GM23338 (cell line): Measurements from ENCODE around the gene OR10X1. TPM values are rescaled to one million over a fixed set of nuclear protein-coding genes. Genes with fewer than 3 reads are reported as not detected.

Experiments used
- ATAC-seq: fragments of 200-7000 bp; cut with Tn5 transposase; 3 replicates; pipeline ENCODE4 v1.9.1; 2020
- DNase-seq: peaks from one replicate; pipeline ENCODE4 v3.0.0-alpha.2; 2015; ENCODE audit warnings: low spot score
- H2AFZ ChIP-seq: fragments of 200-600 bp; sonication (generic); 2 replicates; pipeline ENCODE4 v1.8.0; 2016; ENCODE audit warnings: antibody characterized with exemption, mild to moderate bottlenecking, moderate library complexity
- H3F3A ChIP-seq: fragments of 200-600 bp; sonication (generic); replicated peaks from 2 replicates; pipeline ENCODE4 v1.8.0; 2017; ENCODE audit warnings: antibody characterized with exemption, mixed run types, low read depth
- H3K27ac ChIP-seq: fragments of 200-600 bp; sonication (generic); 2 replicates; pipeline ENCODE4 v1.6.1; 2016; ENCODE audit warnings: low read depth
- H3K27me3 ChIP-seq: fragments of 200-600 bp; sonication (generic); 2 replicates; pipeline ENCODE4 v1.8.0; 2016; ENCODE audit warnings: mild to moderate bottlenecking, mixed run types, moderate library complexity; ENCODE audit not compliant: insufficient read depth
- H3K36me3 ChIP-seq: fragments of 200-600 bp; sonication (generic); 2 replicates; pipeline ENCODE4 v1.8.0; 2016; ENCODE audit warnings: mild to moderate bottlenecking; ENCODE audit not compliant: insufficient read depth
- H3K4me1 ChIP-seq: fragments of 200-600 bp; sonication (generic); 2 replicates; pipeline ENCODE4 v1.8.0; 2016; ENCODE audit warnings: mild to moderate bottlenecking, moderate library complexity; ENCODE audit not compliant: insufficient read depth
- H3K4me2 ChIP-seq: fragments of 200-600 bp; sonication (generic); 2 replicates; pipeline ENCODE4 v1.7.1; 2017; ENCODE audit warnings: mixed run types
- H3K4me3 ChIP-seq: fragments of 200-600 bp; sonication (generic); 2 replicates; pipeline ENCODE4 v1.6.1; 2016; ENCODE audit warnings: mixed run types
- H3K79me2 ChIP-seq: fragments of 200-600 bp; sonication (generic); replicated peaks from 2 replicates; pipeline ENCODE4 v1.8.0; 2017; ENCODE audit warnings: mild to moderate bottlenecking; ENCODE audit not compliant: insufficient read depth
- H3K9me2 ChIP-seq: fragments of 200-600 bp; sonication (generic); 2 replicates; pipeline ENCODE4 v1.8.0; 2017; ENCODE audit not compliant: insufficient read depth
- H4K20me1 ChIP-seq: fragments of 200-600 bp; sonication (generic); replicated peaks from 2 replicates; pipeline ENCODE4 v1.8.0; 2017; ENCODE audit warnings: mild to moderate bottlenecking; ENCODE audit not compliant: insufficient read depth
- H3K27ac Mint-ChIP-seq: 2 replicates; pipeline ENCODE4 v1.8.0; 2020; ENCODE audit warnings: inconsistent platforms, mild to moderate bottlenecking, moderate library complexity, mixed read lengths
- H3K27me3 Mint-ChIP-seq: 3 replicates; pipeline ENCODE4 v1.8.0; 2022; ENCODE audit warnings: low read depth, mild to moderate bottlenecking, moderate library complexity, mixed read lengths, inconsistent platforms; ENCODE audit not compliant: insufficient read depth, poor library complexity
- H3K36me3 Mint-ChIP-seq: 3 replicates; pipeline ENCODE4 v1.8.0; 2021; ENCODE audit warnings: low read depth, mild to moderate bottlenecking, inconsistent platforms, moderate library complexity, mixed read lengths
- H3K4me1 Mint-ChIP-seq: 3 replicates; pipeline ENCODE4 v1.8.0; 2020; ENCODE audit warnings: mild to moderate bottlenecking, inconsistent platforms, mixed read lengths
- H3K4me3 Mint-ChIP-seq: 3 replicates; pipeline ENCODE4 v1.8.0; 2021; ENCODE audit warnings: moderate library complexity, mild to moderate bottlenecking, inconsistent platforms, mixed read lengths
- H3K9me3 Mint-ChIP-seq: 3 replicates; pipeline ENCODE4 v1.8.0; 2020; ENCODE audit warnings: moderate library complexity, mild to moderate bottlenecking, inconsistent platforms, mixed read lengths
- CREB1 ChIP-seq: fragments of 250-450 bp; sonication (Bioruptor Pico); IDR thresholded peaks from 2 replicates; pipeline ENCODE4 v1.5.0; 2020; ENCODE audit warnings: low read depth, mild to moderate bottlenecking, moderate library complexity
- CTCF ChIP-seq, 2 experiments: fragments of 200-600 bp in 1 of 2; sonication (generic) in 1 of 2; conservative IDR thresholded peaks; 2 replicates each; pipeline versions ENCODE4 v1.5.1 to v1.6.1; 2016 to 2017; ENCODE audit warnings: antibody characterized with exemption in 2 of 2, low read depth in 2 of 2, mild to moderate bottlenecking in 2 of 2, moderate library complexity in 1 of 2
- ETS1 ChIP-seq: IDR thresholded peaks from 2 replicates; pipeline ENCODE4 v1.6.1; 2016; ENCODE audit warnings: antibody characterized with exemption
- EZH2 ChIP-seq: fragments of 200-600 bp; sonication (generic); IDR thresholded peaks from one replicate; pipeline ENCODE4 v1.8.0; 2017; ENCODE audit warnings: antibody characterized with exemption, mild to moderate bottlenecking, low read depth; ENCODE audit not compliant: unreplicated experiment
- EZH2phosphoT487 ChIP-seq: fragments of 200-600 bp; sonication (generic); IDR thresholded peaks from one replicate; pipeline ENCODE4 v1.8.1; 2018; ENCODE audit warnings: antibody characterized with exemption; ENCODE audit not compliant: unreplicated experiment
- JUNB ChIP-seq: IDR thresholded peaks from one replicate; pipeline ENCODE4 v1.6.1; 2016; ENCODE audit warnings: antibody characterized with exemption; ENCODE audit not compliant: unreplicated experiment
- NANOG ChIP-seq: IDR thresholded peaks from 2 replicates; pipeline ENCODE4 v1.6.1; 2016; ENCODE audit warnings: antibody characterized with exemption, borderline replicate concordance
- POLR2AphosphoS5 ChIP-seq: IDR thresholded peaks from 2 replicates; pipeline ENCODE4 v1.6.1; 2016; ENCODE audit warnings: antibody characterized with exemption, low read depth
- REST ChIP-seq: IDR thresholded peaks from one replicate; pipeline ENCODE4 v1.6.1; 2018; ENCODE audit warnings: antibody characterized with exemption; ENCODE audit not compliant: unreplicated experiment
- STAT1 ChIP-seq: IDR thresholded peaks from one replicate; pipeline ENCODE4 v1.6.1; 2016; ENCODE audit warnings: antibody characterized with exemption; ENCODE audit not compliant: unreplicated experiment
- ZNF114 ChIP-seq: fragments of 250-450 bp; sonication (Bioruptor Pico); IDR thresholded peaks from 2 replicates; pipeline ENCODE4 v1.5.0; 2020; ENCODE audit warnings: mild to moderate bottlenecking, moderate library complexity
- ZNF331 ChIP-seq: fragments of 250-450 bp; sonication (Bioruptor Pico); IDR thresholded peaks from 2 replicates; pipeline ENCODE4 v1.5.0; 2020; ENCODE audit warnings: low read depth, mild to moderate bottlenecking, moderate library complexity
- ZNF462 ChIP-seq: fragments of 250-450 bp; sonication (Bioruptor Pico); IDR thresholded peaks from 2 replicates; pipeline ENCODE4 v1.5.0; 2020; ENCODE audit warnings: mild to moderate bottlenecking, moderate library complexity
- polyA plus RNA-seq: library from polyadenylated mRNA; unstranded; fragments of >200 nt; fragmentation: Nextera tagmentation; extraction: Ambion mirVana; gene quantifications from 2 replicates; pipeline ENCODE4 v1.2.1, GENCODE V29; 2016
- total RNA-seq: library from RNA; depleted of rRNA; stranded (reverse); fragments of >200 nt; shearing (Covaris generic); gene quantifications from 2 replicates; pipeline ENCODE4 v1.2.3, GENCODE V29; 2014

Gene OR10X1
- total and polyA plus RNA-seq, 2 experiments from 2014 or later, result not detected

- Histone ChIP-seq H3K4me1 (no peaks in the 10 kb centered on the region), H3F3A (no peaks in the 10 kb centered on the region), H3K36me3 (no peaks in the 10 kb centered on the region), H2AFZ (no peak overlapping the region), H4K20me1 (no peaks in the 10 kb centered on the region), H3K4me3 (no peak overlapping the region), H3K4me2 (no peak overlapping the region), H3K27ac (no peak overlapping the region), H3K9me2 (no peaks in the 10 kb centered on the region), H3K27me3 (no peaks in the 10 kb centered on the region), H3K79me2 (no peaks in the 10 kb centered on the region)
- peaks cover 2% of the 10 kb centered on the region for H3K27me3 Mint-ChIP-seq
- no peak for TF ChIP-seq REST
- TF ChIP-seq EZH2phosphoT487, result no peak
- no peak for TF ChIP-seq ETS1
- TF ChIP-seq POLR2AphosphoS5, result no peak
- TF ChIP-seq CREB1 (CRISPR knock-in tag), result no peak
- TF ChIP-seq ZNF114 (CRISPR knock-in tag), result no peak
- TF ChIP-seq ZNF331, result no peak
- TF ChIP-seq JUNB, result no peak
- no peak for TF ChIP-seq EZH2
- no peak for TF ChIP-seq ZNF462 (CRISPR knock-in tag)
- TF ChIP-seq CTCF (conservative IDR thresholded peaks at IDR 0.05; ENCODE audit: low read depth in 2 of 2), result no peak
- TF ChIP-seq STAT1, result no peak
- TF ChIP-seq NANOG, result no peak
- DNase-seq (no peak), ATAC-seq (no peak)
- no peak overlapping the region for H3K4me3 Mint-ChIP-seq
- H3K27ac Mint-ChIP-seq, result no peak overlapping the region
- H3K4me1 Mint-ChIP-seq, result no peaks in the 10 kb centered on the region
- H3K36me3 Mint-ChIP-seq, result no peaks in the 10 kb centered on the region
- no peaks in the 10 kb centered on the region for H3K9me3 Mint-ChIP-seq
These were observed 34.1 kb upstream of the OR10X1 start for GRCh38 chr1:158613764-158614163.
